ENCODE results near the gene CCBE1.

CCBE1 gene

GRCh38 chr18:59431131-59431530 lies 266.1 kb downstream of the CCBE1 start:
- DNase-seq: no peak

DNA sequence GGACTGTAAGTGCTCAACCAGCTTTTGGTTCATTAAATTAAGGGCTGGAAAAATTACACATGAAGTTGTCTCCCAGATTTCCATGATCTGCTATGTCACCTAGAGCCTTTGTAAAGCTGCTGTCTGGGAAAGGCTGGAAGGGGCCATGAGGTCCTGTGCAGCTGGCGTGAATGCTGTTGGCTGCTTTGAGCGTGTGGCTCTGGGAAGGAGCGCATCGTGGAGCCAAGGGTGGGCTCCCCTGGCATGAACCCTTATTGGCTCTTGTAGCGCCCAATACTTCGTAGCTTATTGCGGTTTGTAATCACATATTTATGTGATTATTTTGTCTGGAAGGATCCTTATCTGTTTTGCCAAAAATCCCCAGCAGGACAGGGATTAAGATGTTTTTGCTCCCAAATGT lies 267.6 kb downstream of the CCBE1 start:
- no peak for DNase-seq

DNA sequence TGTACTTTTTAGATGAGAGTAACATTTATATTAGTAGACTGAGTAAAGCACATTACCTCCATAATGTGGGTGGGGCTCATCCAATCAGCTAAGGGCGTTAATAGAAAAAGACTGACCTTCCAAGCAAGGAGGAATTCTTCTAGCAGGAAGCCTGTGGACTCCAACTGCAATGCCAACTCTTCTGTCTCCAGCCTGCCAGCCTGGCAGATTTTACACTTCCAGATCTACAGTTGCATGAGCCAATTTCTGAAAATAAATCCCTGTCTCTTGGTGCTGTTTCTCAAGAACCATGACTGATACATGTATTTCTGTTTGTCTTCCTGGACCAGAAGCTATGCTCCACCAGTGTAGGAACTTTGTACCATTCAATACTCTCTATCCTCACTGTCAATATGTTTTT lies 269.2 kb downstream of the CCBE1 start:
- no peak for DNase-seq

- DNase-seq: peak; percentile 30
Observed at GRCh38 chr18:59426855-59427254, 270.4 kb downstream of the CCBE1 start.

GRCh38 chr18:59423259-59423658 lies 274.0 kb downstream of the CCBE1 start:
- DNase-seq: no peak

- no peak for DNase-seq
Observed at GRCh38 chr18:59420244-59420643, 277.0 kb downstream of the CCBE1 start.

GRCh38 chr18:59419386-59419785 lies 277.8 kb downstream of the CCBE1 start:
- peak; percentile 30 for DNase-seq

GRCh38 chr18:59416818-59417217 lies 280.4 kb downstream of the CCBE1 start:
- no peak for DNase-seq

DNA sequence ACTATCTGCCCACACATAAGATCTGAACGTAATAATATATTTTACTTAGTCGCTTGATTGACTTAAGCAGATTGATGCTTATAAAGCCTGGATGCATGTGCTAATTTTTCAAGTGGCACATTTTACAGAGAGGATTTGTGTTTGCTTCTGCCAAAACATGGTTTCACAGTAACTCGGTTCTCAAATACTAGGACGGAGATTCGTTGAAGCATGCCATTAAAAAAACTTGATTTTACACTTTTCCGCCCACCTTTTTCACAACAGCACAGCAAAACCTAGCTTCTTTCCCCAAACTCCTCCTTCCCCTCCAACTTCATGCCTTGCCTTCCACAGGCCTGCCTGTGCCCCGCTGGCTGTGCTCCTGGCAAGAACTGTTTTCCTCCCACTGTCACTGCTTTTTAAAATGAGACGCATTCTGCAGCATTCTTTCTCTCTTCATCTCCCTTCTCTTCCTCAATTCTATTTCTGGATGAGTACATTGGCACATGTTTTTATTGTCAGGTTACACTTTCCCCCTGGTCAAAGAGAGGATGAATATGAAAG lies 283.0 kb downstream of the CCBE1 start:
- DNase-seq: no peak

- DNase-seq: peak; percentile 93
Observed at GRCh38 chr18:59402432-59403090, 294.7 kb downstream of the CCBE1 start.

GRCh38 chr18:59400407-59400806 lies 296.8 kb downstream of the CCBE1 start:
- no peak for DNase-seq

GRCh38 chr18:59395226-59396175 lies 301.7 kb downstream of the CCBE1 start:
- DNase-seq: no peak

DNA sequence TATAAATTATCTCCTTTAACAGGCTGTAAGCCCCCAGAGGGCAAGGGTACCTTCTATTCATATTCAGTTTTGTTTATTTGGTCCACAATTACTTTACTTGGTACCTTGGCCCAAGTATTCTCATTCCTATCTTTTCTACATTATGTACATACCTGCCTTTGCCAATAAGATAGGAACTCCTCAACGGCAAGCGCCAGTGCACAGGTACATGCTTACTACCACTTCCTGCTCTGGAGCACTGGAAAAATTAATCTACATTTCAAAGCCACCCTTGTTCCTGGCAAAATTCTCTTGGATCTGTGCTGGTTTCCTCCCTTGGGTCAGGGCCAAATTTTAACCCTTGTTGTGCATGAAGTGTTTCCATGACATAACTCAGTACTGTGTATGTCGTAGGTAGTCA lies 303.8 kb downstream of the CCBE1 start:
- DNase-seq: no peak

DNA sequence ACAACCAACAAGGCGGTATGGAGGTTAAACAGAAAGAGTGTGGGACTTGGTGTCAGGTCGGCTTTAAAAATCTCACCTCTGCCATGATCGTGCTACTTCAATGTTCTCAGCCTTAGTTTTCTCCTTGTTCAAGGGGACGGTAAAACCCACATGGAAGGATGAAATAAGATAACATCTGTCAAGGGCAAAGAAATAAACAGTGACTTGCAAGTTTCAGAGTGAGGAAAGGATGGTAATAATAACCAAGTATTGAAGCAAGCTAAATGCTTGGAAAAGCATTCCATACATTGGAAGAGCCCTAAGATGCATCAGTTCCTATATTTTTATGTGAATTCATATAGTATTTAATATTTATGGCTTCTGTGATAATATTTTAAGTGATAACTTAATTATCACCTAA lies 308.4 kb downstream of the CCBE1 start:
- no peak for DNase-seq

GRCh38 chr18:59387687-59388565 lies 309.3 kb downstream of the CCBE1 start:
- DNase-seq: no peak

- no peak for DNase-seq
Observed at GRCh38 chr18:59386909-59387686, 310.1 kb downstream of the CCBE1 start.

GRCh38 chr18:59385191-59385590 lies 312.0 kb downstream of the CCBE1 start:
- no peak for DNase-seq

GRCh38 chr18:59383851-59384250 lies 313.4 kb downstream of the CCBE1 start:
- DNase-seq: peak; percentile 54

- no peak for DNase-seq
Observed at GRCh38 chr18:59382383-59382782, 314.8 kb downstream of the CCBE1 start.

DNA sequence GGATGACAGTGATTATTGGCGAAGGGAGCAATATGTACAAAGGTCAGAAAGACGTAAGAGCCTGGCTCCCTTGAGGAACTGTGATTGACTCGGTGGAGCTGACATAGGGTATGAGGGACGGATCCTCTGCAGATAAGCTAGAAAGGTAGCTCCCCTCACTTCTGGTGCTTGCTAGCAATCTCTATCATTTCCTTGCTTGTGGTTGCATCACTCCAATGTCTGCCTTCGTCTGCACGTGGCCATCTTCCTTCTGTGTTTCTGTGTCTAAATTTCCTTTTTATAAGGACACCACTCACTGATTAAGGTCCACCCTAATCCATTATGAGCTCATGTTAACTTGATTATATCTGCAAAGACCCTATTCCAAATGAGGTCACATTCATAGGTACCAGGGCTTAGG lies 315.3 kb downstream of the CCBE1 start:
- no peak for DNase-seq
